GM19455 (cell line): ENCODE data around the gene CFAP46.

Experiments used
- ATAC-seq: cut with Tn5 transposase; IDR thresholded peaks from one replicate; pipeline ENCODE4 v1.9.1; 2021; ENCODE audit not compliant: unreplicated experiment

Gene CFAP46

GRCh38 chr10:132942101-132943057 is at the start of gene CFAP46:
TSS of gene CFAP46 (minus strand) at chr10:132942570. CDS start at chr10:132942484, 86 bp downstream.
- ATAC-seq = no peak

- ATAC-seq = no peak
Observed at GRCh38 chr10:132991706-132992432, 49.5 kb upstream of the CFAP46 start.

GRCh38 chr10:132990684-132991545 is 48.5 kb upstream of the CFAP46 start:
- ATAC-seq = no peak

GRCh38 chr10:132989476-132990415 is 47.4 kb upstream of the CFAP46 start:
- no peak for ATAC-seq

DNA sequence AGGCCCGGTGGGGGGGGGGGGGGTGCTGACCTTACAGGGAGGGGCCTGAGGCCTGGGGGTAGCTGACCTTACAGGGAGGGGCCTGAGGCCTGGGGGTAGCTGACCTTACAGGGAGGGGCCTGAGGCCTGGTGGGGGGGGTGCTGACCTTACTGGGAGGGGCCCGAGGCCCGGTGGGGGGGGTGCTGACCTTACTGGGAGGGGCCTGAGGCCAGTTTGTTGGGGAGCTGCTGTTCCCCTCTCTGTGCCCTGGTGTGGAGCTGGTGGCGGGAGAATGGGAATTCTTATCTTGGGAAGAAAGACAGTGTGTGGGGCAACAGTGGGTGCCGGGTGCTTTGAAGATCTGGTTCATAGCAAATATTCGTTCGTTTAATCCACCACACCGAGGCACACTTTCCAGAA is 46.6 kb upstream of the CFAP46 start:
- no peak for ATAC-seq

DNA sequence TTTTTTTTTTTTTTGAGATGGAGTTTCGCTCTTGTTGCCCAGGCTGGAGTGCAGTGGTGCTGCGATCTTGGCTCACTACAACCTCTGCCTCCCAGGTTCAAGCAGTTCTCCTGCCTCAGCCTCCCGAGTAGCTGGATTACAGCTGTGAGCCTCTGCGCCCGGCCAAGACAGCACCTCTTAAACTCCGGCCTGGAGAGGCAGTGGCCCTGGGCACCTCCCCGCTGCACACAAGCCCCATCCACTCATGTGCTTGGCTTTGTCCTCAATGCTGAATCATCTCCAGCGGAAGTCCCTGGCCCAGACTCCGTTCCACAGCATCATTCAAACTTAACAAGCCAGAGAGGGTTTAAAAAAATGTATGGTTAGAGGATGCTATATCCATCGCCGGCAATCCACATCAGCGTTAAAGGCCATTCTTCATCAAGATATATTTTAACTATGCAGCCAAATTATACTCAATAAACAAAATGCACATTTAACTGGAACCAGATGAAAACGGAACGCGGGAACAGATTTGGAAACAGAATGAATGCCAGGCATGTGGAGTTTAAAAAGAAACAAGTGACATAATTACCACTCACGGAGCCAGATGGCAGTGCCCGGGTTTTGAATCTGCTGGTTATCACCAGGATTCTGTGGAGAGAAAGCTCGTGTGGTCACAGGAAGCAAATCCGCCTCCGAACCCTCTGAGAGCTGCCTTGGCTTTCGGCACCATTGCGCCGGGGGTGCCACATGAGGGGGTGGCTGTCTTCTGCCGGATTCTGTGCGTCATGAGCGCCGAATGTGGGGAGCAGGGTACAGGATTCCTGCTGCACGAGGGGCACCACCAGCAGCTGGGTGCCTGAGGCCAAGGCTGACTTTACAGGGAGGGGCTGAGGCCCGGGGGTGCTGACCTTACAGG is 45.6 kb upstream of the CFAP46 start:
- ATAC-seq = no peak

DNA sequence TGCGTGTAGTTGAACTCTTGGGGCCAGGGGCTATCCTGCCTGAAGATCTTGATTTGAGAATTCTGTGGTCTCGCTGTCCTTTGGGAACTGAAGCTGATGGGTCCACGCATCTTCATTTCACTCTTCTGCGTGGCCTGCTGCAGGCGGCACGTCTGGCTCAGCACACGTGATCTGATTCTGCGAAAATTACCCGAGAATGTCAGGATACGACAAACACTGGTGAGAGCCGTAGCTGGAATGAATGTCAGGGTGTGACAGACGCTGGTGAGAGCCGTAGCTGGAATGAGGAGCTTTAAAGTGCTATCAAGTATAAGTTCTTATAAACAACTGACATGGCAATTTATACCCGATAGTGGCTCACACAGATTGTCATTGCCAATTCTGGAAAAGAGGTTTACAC is 44.6 kb upstream of the CFAP46 start:
- ATAC-seq = no peak

DNA sequence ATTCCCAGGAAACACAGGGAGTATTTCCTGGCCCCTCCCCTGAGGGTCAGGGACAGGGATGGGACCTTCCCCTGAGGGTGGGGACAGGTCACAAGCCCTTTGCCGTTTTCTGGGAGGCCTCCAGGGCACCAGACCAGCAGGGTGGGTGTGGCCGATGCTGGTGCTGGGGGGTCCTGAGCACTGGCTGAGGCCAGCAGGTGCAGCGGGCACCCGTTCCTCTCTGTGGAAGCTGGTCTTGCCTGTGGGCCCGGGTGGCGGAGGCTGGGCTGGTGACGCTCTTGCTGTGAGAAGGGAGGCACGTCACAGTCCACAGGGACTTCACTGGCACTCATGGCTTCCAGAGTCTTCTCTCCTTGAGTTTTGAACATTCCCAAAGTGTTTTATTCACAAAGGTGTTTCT is 44.2 kb upstream of the CFAP46 start:
- ATAC-seq = no peak

- no peak for ATAC-seq
Observed at GRCh38 chr10:132986076-132986475, 43.7 kb upstream of the CFAP46 start.

DNA sequence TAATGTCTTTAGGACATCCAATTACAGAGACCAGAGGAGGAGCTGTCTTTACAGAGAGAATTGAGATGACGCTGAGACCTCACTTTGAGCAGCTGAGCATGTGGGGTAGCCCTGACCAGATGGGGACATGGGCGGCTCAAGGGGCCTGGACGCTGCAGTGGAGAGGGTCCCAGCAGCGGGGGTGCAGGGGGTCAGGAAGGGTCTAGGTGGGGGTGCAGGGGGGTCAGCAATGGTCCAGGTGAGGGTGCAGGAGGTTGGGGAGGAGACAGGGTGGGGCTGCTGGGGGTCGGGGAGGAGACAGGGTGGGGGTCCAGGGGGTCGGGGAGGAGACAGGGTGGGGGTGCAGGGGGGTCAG is 43.2 kb upstream of the CFAP46 start:
- no peak for ATAC-seq

DNA sequence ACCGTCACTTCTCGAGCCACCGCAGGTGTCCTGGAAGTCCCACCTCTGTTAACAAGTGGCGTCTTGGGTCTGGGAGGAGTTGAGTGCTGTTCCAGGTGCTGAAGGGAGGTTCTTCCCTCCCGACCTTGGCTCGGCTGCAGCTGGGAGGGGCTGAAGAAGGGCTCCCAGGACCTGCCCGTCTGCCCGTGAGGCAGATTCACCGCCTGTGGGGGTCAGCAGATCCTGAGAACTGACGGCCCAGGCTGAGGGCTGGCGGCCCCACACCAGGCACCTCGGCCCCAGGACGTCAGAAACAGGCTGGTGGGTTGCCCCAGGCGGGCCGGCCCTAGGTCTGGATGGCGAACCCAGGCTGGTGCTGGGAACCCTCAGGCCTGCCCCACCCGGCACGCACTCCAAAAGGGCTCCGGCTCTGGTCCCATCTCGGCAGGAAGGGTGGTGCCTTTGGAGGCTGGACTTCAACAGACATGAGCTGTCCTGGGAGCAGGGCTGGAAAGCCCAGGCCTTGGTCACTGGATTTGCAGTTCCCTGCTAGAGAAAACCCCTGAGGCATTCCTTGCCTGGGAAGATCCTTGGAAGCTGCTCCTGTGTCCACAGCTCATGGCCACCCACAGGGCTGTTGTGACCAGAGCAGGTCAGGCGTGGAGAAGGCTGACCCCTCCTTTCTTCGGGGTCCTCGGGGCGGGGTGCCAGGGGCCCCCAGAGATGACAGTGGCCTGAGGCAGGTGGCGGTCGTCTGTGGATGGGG is 42.6 kb upstream of the CFAP46 start:
- ATAC-seq = no peak

DNA sequence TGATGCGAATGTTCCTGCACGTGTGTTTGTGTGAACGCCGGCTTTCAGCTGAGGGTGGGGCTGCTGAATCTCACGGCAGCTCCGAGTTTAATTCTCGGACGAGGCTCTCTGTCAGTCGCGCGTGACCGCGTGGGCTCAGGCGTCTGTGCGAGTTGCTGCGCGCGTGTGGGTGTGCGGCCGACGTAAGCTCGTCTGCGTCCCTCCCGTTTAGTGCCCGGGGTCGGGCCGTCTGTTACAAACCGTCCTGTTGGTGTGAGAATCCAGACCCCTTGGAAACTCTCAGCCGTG is 41.6 kb upstream of the CFAP46 start:
- ATAC-seq = no peak

GRCh38 chr10:132983252-132984007 is 41.1 kb upstream of the CFAP46 start:
- no peak for ATAC-seq

- ATAC-seq = no peak
Observed at GRCh38 chr10:132982301-132982989, 40.1 kb upstream of the CFAP46 start.

DNA sequence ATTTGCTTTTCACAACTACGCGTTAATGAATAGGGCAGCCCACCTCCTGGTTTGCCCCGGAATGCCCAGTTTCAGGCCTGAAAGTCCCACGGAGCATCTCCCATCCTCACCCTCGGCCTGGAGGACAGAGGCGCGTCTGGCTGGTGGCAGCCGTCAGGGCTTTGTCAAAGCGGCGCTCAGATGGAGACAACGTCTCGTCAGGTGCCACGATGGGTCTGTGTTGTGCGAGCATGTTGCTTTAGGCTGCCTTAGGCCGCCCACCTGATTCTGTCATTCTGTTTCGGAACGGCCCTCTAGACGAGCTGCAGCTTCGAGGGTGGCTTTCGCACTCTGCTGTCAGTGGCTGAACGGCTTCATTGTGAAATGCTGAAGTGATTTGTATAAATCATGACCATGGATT is 39.4 kb upstream of the CFAP46 start:
- ATAC-seq = no peak

- no peak for ATAC-seq
Observed at GRCh38 chr10:132981173-132981555, 38.8 kb upstream of the CFAP46 start.

DNA sequence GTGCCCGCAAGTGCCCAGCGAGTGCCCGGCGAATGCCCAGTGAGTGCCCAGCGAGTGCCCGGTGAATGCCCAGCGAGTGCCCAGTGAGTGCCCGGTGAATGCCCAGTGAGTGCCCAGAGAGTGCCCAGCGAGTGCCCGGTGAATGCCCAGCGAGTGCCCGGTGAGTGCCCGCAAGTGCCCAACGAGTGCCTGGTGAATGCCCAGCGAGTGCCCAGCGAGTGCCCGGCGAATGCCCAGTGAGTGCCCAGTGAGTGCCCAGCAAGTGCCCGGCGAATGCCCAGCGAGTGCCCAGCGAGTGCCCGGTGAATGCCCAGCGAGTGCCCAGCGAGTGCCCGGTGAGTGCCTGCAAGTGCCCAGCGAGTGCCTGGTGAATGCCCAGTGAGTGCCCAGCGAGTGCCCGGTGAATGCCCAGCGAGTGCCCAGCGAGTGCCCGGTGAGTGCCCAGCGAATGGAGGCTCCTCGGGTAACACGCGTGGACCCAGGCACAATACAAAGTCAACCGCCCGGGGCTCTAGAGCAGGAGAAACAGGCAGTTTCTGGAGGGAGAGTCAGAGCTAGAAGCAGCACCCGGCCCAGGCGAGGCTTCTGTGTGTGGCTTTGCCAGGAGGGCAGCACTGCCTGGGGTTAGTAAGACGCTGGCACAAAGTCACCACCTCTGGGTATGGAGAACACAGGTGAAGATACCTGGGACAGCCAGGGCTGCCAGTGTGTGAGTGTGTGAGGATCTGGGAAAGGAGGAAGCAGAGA is 38.2 kb upstream of the CFAP46 start:
- ATAC-seq = no peak
